ENCODE data around the gene SH2D2A.

The SH2D2A gene

DNA sequence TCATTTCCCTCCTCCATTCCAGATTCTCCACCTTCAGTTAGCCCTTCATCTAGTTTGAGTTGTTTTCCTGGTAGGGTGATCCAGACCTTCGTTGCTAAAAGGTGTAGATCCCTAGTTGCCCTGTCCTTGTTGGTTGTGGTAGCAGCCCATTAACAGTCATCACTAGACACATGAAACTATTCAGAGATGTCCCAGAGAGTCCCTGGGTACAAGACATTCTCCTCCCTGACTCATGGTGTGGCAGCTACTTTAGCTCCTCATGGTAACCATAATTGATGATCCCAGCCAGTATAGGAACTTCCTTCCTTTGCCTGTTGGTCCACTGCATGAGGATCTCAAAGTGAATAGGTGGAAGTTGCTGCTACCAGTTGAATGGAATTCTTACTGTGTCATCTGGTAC lies 6.0 kb upstream of the SH2D2A start:
- no peak for DNase-seq

GRCh38 chr1:156821801-156822200 lies 5.2 kb upstream of the SH2D2A start:
- DNase-seq, result no peak

DNA sequence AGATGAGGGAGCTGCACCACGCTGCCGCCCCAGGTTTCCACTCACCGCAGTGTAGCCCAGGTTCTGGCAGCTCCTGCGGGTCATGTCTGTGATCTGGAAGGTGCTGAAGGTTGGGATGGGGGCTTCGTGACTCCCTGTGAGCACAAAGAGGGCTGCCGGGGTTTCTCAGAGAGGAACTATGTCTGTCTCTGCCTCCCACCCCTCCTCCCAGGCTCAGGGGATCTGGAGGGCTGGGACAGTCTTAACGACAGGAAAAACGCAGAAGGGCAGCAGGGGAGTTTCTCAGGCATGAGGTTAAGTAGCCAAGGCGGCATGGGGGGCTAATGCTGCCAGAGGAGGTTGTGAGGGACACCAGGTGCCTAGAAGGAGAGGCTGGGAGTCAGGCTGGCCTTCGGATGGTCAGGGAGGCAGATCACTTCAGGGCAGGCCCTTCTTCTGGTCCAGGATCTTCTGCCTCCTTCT lies 656 bp downstream of the SH2D2A start:
- DNase-seq, result no peak

- DNase-seq, result no peak
Observed at GRCh38 chr1:156815307-156815826, 1.3 kb downstream of the SH2D2A start.

DNA sequence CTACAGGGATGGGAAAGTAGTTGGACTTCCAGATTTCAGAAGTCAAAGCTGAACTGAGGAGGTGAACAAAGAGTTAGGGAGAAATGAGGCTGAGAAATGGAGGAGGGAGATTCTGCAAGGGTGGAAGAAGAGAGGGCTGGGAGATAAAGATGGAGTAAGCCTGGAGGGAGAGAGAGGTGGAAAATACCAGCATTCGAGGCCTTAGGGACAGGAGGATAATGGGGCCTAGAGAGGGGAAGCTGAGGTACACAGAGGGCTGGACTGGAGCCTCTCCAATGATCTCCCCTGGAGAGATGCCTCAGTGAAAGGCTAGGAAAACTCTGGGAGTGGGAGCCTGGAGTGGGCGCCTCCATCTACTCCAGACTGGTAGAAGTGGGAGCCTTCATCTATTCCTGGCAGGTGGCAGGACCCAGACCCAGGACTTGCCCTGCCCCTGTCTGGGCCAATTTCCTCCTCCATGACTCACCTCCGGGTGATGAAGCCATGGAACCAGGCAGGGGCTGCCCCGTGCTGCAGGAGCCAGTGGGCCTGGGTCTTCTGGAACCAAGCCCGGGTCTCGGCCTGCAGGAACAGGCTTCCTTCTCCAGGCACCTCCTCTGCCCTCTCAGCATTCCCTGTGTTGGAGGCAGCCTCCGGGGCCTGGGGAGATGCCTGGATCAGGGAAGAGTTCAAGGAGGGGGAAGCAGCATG lies 1.9 kb downstream of the SH2D2A start:
- no peak for DNase-seq

GRCh38 chr1:156813750-156814570 lies 2.7 kb downstream of the SH2D2A start:
- DNase-seq, result no peak

- DNase-seq, result no peak
Observed at GRCh38 chr1:156813298-156813697, 3.4 kb downstream of the SH2D2A start.

DNA sequence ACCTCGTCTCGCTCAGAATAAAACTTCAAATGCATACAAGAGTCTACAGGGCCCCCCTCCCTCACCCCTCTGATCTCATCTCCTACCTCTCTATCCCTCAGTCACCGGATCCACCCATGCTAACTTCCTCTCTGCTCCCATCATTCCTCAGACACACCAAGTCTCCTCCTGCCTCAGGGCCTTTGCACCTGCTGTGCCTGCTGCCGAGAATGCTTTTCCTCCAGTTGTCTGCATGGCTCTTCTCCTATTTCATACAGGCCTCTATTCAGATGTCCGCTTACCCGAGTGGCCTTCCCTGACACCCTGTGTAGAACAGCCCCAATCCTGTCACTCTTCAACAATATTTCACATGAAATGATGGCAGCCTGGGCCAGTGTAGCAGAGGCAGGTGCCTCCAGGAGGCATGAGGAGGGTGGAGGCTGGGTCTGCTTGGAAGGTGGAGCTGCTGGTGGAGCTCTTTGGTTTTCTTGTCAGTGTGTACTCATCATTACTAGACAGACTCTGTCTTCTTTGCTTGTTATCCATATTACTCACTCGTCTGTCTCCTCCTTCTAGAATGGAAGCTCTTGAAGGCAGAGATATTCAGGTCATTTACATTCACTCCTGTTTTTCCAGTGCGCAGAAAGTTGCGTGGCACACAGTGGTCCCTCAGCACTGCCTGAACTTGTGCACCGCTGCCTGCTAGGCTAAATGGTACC lies 4.2 kb downstream of the SH2D2A start:
- DNase-seq, result no peak

DNA sequence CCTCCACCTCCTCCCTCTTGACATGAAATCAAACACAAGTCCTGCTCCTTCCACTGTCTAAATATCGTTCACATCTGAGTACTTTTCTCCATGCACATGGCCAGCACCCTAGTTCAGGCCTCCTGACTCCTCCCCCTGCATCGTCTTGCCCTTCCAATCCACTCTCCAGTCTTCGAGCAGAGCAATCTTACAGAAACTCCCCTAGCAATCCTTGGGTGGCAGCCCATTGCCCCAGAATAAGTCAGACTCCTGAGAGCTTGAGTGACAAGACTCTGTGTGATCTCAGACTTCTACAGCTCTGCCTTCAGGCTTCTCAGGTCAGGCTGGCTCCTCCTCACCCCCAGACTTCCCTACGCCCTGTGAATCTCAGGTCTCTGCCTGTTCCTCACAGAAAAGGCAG lies 5.5 kb downstream of the SH2D2A start:
- DNase-seq, result no peak

DNA sequence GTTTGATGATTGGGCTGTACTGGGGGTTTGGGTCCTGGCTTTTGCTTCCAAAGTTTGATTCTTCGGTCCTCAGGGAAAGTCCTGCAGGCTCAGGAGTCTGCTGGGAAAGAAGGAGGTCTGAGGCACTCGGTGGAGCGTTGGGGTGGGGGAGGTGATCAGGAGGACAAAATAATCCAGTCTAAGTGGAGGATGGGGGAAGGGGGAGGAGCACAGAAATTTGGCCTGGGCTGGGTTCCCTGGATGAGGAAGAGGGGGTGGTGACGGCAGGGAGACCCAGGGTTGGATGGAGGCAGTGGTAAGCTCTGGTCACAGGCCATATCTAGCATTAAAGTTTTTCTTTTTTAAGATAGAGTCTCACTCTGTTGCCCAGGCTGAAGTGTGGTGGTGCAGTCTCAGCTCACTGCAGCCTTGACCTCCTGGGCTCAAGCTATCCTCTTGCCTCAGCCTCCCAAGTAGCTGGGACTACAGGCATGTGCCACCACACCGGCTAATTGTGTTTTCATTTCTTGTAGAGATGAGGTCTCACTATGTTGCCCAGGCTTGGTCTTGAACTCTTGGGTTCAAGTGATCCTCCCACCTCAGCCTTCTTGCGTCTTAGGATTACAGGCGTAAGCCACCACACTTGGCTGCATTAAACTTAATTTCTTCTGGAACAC lies 6.8 kb downstream of the SH2D2A start:
- no peak for DNase-seq

- DNase-seq, result no peak
Observed at GRCh38 chr1:156809281-156809680, 7.4 kb downstream of the SH2D2A start.

DNA sequence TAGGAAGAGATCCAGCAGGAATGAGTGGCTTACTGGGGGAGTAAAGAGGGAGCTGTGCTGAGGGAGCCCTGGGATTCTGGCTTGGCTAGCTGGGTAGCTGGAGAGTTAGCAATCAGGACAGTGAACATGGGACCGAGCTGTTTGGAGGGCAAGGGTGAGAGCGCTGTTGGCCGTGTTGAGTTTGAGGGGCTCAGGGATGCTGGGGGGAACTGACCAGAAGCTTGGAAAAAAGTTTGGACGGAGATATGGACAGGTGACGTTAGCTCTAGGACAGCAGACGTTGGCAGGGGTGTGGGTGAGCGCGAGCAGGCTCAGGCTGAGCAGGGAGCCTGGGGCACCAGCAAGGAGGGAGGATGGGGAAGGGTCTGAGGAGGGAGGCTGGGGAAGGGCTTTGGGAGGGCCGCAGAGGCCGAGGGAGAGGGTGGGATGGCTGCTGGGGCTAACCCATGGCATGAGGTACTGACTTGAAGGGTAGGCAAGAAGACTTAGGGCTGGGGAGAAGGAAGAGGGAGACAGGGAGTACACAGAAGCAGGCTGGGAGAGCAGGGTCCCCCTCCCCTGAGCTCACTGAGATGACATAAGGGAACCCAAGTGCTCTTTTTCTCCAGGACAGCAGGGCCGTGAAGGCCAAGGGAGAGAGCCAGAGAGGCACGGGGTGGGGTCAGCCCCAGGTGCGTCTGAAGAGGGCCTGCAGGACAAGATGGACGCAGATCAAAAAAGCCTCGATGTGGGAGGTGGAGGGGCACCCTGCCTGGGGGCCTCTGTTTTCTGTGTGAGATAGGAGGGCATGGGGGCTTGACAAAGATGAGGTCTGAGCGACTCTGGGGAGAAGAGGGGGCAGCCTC lies 8.2 kb downstream of the SH2D2A start:
- no peak for DNase-seq

DNA sequence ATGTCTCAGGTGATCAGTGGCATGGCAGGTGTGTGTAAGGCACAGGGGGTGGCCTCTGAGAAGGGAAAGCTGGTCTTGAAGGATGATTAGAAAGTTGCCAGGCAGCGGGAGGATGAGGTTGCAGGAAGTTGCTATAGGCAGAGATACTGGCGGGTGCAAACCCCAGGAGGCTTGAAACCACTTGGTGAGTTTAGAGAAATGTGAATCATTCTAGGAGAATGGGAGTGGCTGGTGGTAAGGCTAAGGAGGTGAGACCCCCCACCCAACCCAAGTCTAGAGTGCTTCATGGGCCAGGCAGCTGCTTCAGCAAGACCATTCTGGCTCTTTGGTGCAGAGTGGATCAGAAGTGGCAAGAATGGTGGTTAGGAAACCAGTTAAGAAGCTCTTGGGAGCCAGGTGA lies 9.0 kb downstream of the SH2D2A start:
- DNase-seq, result no peak

DNA sequence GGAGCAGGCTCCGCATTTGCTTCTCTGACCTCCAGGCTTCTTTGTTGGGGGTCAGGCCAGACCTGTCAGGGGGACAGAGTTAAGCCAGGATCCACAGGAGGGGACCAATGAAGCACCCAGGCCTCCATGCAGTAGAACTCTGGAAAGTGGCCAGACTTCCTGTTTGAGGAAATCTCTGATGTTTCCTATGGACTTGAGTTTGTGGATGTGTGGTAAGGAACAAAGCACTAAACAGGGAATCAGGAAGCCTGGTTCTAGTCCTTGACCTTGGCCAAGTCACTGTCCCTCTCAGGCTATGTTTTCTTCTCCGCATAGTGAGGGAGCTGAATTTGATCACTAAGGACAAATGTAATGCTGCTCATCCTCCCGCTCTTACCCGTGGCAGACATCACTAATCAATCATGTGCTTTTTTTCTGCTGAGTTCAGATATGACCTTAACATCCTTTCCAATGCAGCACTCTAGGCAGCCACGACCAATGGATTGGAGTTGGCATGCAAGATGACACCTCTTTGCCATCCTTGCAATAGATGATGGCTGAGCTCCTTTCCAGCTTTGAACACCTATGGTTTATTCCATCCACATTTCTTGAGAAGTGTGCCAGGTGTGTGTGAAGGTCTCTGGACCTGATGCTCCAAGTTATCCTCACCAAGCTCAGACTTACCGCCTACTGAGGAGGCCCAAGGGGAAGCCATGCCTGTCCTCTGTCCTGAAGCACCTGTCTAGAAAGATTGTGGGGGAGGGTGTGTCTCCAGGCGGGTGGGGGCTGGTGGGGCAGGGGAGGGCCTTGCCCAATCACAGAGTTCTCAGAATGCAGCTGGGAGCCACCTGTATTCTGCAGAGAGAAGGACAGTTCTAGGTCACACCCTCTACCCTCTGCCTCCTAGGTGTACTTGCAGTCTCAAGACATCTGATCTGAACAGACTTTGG lies 9.9 kb downstream of the SH2D2A start:
- DNase-seq, result peak; percentile 5

DNA sequence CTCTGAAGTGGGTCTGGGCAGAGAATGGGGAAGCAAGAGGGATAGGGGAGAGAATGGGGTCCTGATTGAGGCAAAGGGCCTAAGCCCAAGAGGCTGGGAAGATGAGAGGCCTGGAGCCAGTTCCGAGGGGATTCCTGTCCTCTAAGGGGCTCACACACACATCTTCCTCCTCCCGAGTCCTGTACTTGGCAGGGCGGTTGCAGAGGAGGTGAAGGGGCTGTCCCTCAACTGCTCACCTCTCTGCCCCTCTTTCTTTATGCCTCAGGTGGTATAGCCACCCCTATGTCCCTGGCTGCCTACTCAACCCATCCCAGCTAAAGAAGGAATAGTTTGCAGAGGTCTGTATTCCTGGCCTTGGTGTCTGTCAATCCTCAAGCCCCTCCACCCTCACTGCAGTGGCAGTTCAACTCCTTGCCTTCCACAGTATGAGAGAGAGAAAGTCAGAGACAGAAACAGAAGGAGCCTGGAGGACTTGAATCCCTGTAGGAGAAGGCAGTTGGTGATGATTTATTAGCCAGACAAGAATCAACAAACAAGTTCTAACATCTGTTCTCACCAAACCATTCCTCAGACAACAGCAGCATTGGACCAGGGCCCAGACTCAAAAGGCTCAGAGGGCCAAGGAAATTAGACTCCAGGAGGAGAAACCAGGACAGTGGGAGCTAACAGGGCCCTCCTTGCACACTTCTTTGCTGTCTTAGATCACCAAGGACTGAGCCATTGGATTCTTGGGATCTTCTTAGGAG lies 10.7 kb downstream of the SH2D2A start:
- DNase-seq, result peak; percentile 5

DNA sequence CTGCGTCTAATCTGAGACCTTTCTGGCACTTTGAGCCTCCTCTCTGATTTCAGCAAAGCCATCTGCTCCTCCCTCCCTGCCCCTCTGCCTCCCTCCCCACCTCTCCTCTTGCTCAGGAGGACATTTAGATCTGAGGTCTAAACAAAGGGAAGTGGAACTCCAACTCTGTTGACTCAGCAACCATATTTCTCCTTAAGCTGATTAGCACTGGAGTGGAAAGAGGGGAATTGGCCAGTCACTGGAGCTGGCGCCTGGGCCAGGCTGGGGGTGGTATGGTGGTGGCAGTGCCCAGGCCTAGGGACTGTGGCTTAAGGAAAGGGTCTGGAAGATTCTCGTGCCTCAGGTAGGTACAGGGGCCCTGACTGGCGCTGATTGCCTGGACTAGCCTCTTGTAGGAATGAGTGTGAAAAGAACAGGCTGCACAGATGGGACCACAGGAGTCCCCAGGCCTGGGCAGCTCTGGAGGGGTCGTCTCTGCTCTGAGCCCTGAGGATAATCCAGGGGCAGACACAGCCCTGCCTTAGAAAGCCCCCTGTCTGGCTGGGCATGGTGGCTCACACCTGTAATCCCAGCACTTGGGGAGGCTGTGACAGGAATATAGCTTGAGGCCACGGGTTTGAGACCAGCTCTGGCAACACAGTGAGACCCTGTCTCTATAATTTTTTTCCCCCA lies 11.9 kb downstream of the SH2D2A start:
- DNase-seq, result peak; percentile 89

GRCh38 chr1:156804026-156804425 lies 12.6 kb downstream of the SH2D2A start:
- DNase-seq, result no peak

GRCh38 chr1:156803086-156803851 lies 13.4 kb downstream of the SH2D2A start:
- DNase-seq, result no peak
